HEK293 (cell line): ENCODE measurements around the gene NSUN3.

ENCODE experiments used
- BCL11A ChIP-seq: fragments of 450-650 bp; formaldehyde crosslinking; IDR thresholded peaks from 2 replicates; pipeline ENCODE4 v1.5.1; 2016; ENCODE audit warnings: low read depth, missing biosample characterization, missing genetic modification characterization
- CTCF ChIP-seq: fragments of 450-650 bp; formaldehyde crosslinking; IDR thresholded peaks from 2 replicates; pipeline ENCODE4 v1.5.1; 2016; ENCODE audit warnings: missing biosample characterization, missing genetic modification characterization
- REST ChIP-seq: fragments of 450-650 bp; formaldehyde crosslinking; IDR thresholded peaks from 2 replicates; pipeline ENCODE4 v1.5.1; 2016; ENCODE audit warnings: missing biosample characterization, missing genetic modification characterization
- ZNF114 ChIP-seq: fragments of 450-650 bp; formaldehyde crosslinking; IDR thresholded peaks from 2 replicates; pipeline ENCODE4 v1.5.0; 2017; ENCODE audit warnings: missing biosample characterization, missing genetic modification characterization
- ZNF239 ChIP-seq: fragments of 450-650 bp; formaldehyde crosslinking; IDR thresholded peaks from 2 replicates; pipeline ENCODE4 v1.5.1; 2016; ENCODE audit warnings: missing biosample characterization, missing genetic modification characterization
- ZNF274 ChIP-seq, 2 experiments: fragments of 200-500 bp in 1 of 2; fragments of 450-650 bp in 1 of 2; sonication (Bioruptor generic) in 1 of 2; formaldehyde crosslinking in 1 of 2; IDR thresholded peaks; 2 replicates each; pipeline versions ENCODE4 v1.5.1 to v1.6.1; 2014 to 2016; ENCODE audit warnings: borderline replicate concordance in 1 of 2, inconsistent platforms in 1 of 2, low read length in 1 of 2, missing biosample characterization in 1 of 2, missing genetic modification characterization in 1 of 2
- ZNF555 ChIP-seq: fragments of 450-650 bp; formaldehyde crosslinking; conservative IDR thresholded peaks from 2 replicates; pipeline ENCODE4 v1.5.1; 2017; ENCODE audit warnings: missing biosample characterization, mild to moderate bottlenecking, missing genetic modification characterization, inconsistent platforms
- ZNF670 ChIP-seq: fragments of 450-650 bp; formaldehyde crosslinking; IDR thresholded peaks from 2 replicates; pipeline ENCODE4 v1.5.1; 2016; ENCODE audit warnings: missing biosample characterization, missing genetic modification characterization, low read depth
- ZNF747 ChIP-seq: fragments of 450-650 bp; formaldehyde crosslinking; IDR thresholded peaks from 2 replicates; pipeline ENCODE4 v1.5.1; 2016; ENCODE audit warnings: missing biosample characterization, missing genetic modification characterization
- ZNF777 ChIP-seq: fragments of 450-650 bp; formaldehyde crosslinking; IDR thresholded peaks from 2 replicates; pipeline ENCODE4 v1.5.1; 2017; ENCODE audit warnings: missing biosample characterization, missing genetic modification characterization, borderline replicate concordance
- ZSCAN16 ChIP-seq: fragments of 450-650 bp; formaldehyde crosslinking; IDR thresholded peaks from 2 replicates; pipeline ENCODE4 v1.5.1; 2016; ENCODE audit warnings: missing biosample characterization, missing genetic modification characterization

GRCh38 chr3:94121161-94121560 lies 58.3 kb downstream of the NSUN3 start:
- TF ChIP-seq ZNF670 (tag by site-specific recombination): no peak
- no peak for TF ChIP-seq ZNF747 (tag by site-specific recombination)
- no peak for TF ChIP-seq ZNF239
- TF ChIP-seq ZNF555: no peak
- TF ChIP-seq REST: no peak
- no peak for TF ChIP-seq CTCF (tag by site-specific recombination)
- no peak for TF ChIP-seq BCL11A (tag by site-specific recombination)
- TF ChIP-seq ZNF274 (IDR thresholded peaks at IDR 0.05; ENCODE audit: low read length): no peak
- no peak for TF ChIP-seq ZNF274 (tag by site-specific recombination; IDR thresholded peaks at IDR 0.05; ENCODE audit: borderline replicate concordance)
- TF ChIP-seq ZSCAN16: no peak
- TF ChIP-seq ZNF114: no peak
- no peak for TF ChIP-seq ZNF777 (tag by site-specific recombination)
